Osteoblast (primary cell): ENCODE data around the gene MSH3. TPM values are rescaled to one million over a fixed set of nuclear protein-coding genes. Genes with fewer than 3 reads are reported as not detected.
"Not testable (repeated sequence)": the region's sequence is repeated elsewhere in the genome, so short reads cannot be mapped to it uniquely, and the experiment has no call there.

Experiments
- DNase-seq: peaks from one replicate; pipeline ENCODE4 v3.0.0; 2011; ENCODE audit warnings: low spot score, mixed read lengths; ENCODE audit not compliant: insufficient read length; ENCODE audit errors: missing footprints
- H2AFZ ChIP-seq: 2 replicates; pipeline ENCODE4 v1.6.0; 2011; ENCODE audit warnings: mild to moderate bottlenecking, low read length
- H3K27ac ChIP-seq: 2 replicates; pipeline ENCODE4 v1.5.1; 2011; ENCODE audit warnings: mild to moderate bottlenecking, low read depth, low read length, moderate library complexity
- H3K27me3 ChIP-seq: 2 replicates; pipeline ENCODE4 v1.6.0; 2012; ENCODE audit warnings: mild to moderate bottlenecking, control low read depth, inconsistent platforms, low read length, moderate library complexity; ENCODE audit not compliant: insufficient read depth
- H3K36me3 ChIP-seq: 2 replicates; pipeline ENCODE4 v1.5.1; 2011; ENCODE audit warnings: mild to moderate bottlenecking, low read length, control low read depth, moderate library complexity; ENCODE audit not compliant: insufficient read depth
- H3K4me1 ChIP-seq: 2 replicates; pipeline ENCODE4 v1.5.1; 2011; ENCODE audit warnings: mild to moderate bottlenecking, low read length, control low read depth, moderate library complexity; ENCODE audit not compliant: insufficient read depth
- H3K4me2 ChIP-seq: 2 replicates; pipeline ENCODE4 v1.6.0; 2011; ENCODE audit warnings: mild to moderate bottlenecking, low read length; ENCODE audit not compliant: insufficient read depth
- H3K4me3 ChIP-seq: fragments of 200-600 bp; sonication (generic); 3 replicates; pipeline ENCODE4 v1.5.1; 2012; ENCODE audit warnings: mild to moderate bottlenecking, low read length, inconsistent platforms; ENCODE audit not compliant: insufficient read depth
- H3K79me2 ChIP-seq: 2 replicates; pipeline ENCODE4 v1.6.0; 2012; ENCODE audit warnings: mild to moderate bottlenecking, low read length, control low read depth, inconsistent platforms; ENCODE audit not compliant: insufficient read depth
- H3K9me3 ChIP-seq: 2 replicates; pipeline ENCODE4 v1.5.1; 2011; ENCODE audit warnings: low read depth, low read length, control low read depth
- H4K20me1 ChIP-seq: 2 replicates; pipeline ENCODE4 v1.6.0; 2012; ENCODE audit warnings: mild to moderate bottlenecking, low read length, control low read depth; ENCODE audit not compliant: insufficient read depth
- total RNA-seq: library from RNA; depleted of rRNA; stranded (reverse); fragments of >200 nt; gene quantifications from 2 replicates; pipeline ENCODE4 v1.2.3, GENCODE V29; 2012
- TF ChIP-seq, protein P1 (sequence below): IDR thresholded peaks from 2 replicates; pipeline ENCODE4 v1.5.1; 2011; ENCODE audit warnings: mild to moderate bottlenecking, low read depth, low read length, moderate library complexity; ENCODE audit errors: extremely low read depth

Gene MSH3
- total RNA-seq, 1 donor: 21.7 TPM

GRCh38 chr5:80895523-80895922 lies 241.1 kb downstream of the MSH3 start:
- H3K27ac ChIP-seq: no peak overlapping the region
- H3K4me3 ChIP-seq: no peak overlapping the region
- H3K79me2 ChIP-seq: no peaks in the 10 kb centered on the region
- TF ChIP-seq, protein P1, sequence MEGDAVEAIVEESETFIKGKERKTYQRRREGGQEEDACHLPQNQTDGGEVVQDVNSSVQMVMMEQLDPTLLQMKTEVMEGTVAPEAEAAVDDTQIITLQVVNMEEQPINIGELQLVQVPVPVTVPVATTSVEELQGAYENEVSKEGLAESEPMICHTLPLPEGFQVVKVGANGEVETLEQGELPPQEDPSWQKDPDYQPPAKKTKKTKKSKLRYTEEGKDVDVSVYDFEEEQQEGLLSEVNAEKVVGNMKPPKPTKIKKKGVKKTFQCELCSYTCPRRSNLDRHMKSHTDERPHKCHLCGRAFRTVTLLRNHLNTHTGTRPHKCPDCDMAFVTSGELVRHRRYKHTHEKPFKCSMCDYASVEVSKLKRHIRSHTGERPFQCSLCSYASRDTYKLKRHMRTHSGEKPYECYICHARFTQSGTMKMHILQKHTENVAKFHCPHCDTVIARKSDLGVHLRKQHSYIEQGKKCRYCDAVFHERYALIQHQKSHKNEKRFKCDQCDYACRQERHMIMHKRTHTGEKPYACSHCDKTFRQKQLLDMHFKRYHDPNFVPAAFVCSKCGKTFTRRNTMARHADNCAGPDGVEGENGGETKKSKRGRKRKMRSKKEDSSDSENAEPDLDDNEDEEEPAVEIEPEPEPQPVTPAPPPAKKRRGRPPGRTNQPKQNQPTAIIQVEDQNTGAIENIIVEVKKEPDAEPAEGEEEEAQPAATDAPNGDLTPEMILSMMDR: no peak
- H3K4me1 ChIP-seq: no peaks in the 10 kb centered on the region
- no peaks in the 10 kb centered on the region for H3K27me3 ChIP-seq
- no peak overlapping the region for H3K4me2 ChIP-seq
- no peaks in the 10 kb centered on the region for H3K9me3 ChIP-seq
- no peak overlapping the region for H2AFZ ChIP-seq
- H3K36me3 ChIP-seq: no peaks in the 10 kb centered on the region
- DNase-seq: no peak
- no peaks in the 10 kb centered on the region for H4K20me1 ChIP-seq

- H3K9me3 ChIP-seq, DNase-seq, H2AFZ ChIP-seq, H3K79me2 ChIP-seq, H3K4me1 ChIP-seq, H3K27ac ChIP-seq, H3K4me2 ChIP-seq, H3K27me3 ChIP-seq, H3K36me3 ChIP-seq, H4K20me1 ChIP-seq, H3K4me3 ChIP-seq: not testable (repeated sequence)
These were observed 248.2 kb downstream of the MSH3 start for GRCh38 chr5:80902624-80903023.

- Histone ChIP-seq H3K79me2 (no peaks in the 10 kb centered on the region), H3K4me3 (no peak overlapping the region), H3K27me3 (no peaks in the 10 kb centered on the region), H3K4me2 (no peak overlapping the region), H4K20me1 (no peaks in the 10 kb centered on the region), H3K9me3 (peaks cover 2% of the 10 kb centered on the region), H3K27ac (no peak overlapping the region), H3K36me3 (no peaks in the 10 kb centered on the region), H3K4me1 (no peaks in the 10 kb centered on the region), H2AFZ (no peak overlapping the region)
- DNase-seq: no peak
- TF ChIP-seq, protein P1: no peak
These were observed 250.2 kb downstream of the MSH3 start for GRCh38 chr5:80904533-80905187.

GRCh38 chr5:80905405-80905804 lies 251.0 kb downstream of the MSH3 start:
- H3K4me2 ChIP-seq: no peak overlapping the region
- no peak for DNase-seq
- H3K9me3 ChIP-seq: peaks cover 2% of the 10 kb centered on the region
- H2AFZ ChIP-seq: no peak overlapping the region
- H3K79me2 ChIP-seq: no peaks in the 10 kb centered on the region
- no peaks in the 10 kb centered on the region for H3K36me3 ChIP-seq
- no peaks in the 10 kb centered on the region for H3K27me3 ChIP-seq
- no peak overlapping the region for H3K27ac ChIP-seq
- no peaks in the 10 kb centered on the region for H3K4me1 ChIP-seq
- no peaks in the 10 kb centered on the region for H4K20me1 ChIP-seq
- TF ChIP-seq, protein P1: no peak
- no peak overlapping the region for H3K4me3 ChIP-seq
